Ectodermal cell (in vitro differentiated cells): ENCODE measurements around the gene TUBB2A.
"Not testable (repeated sequence)": the region's sequence is repeated elsewhere in the genome, so short reads cannot be mapped to it uniquely, and the experiment has no call there.

ENCODE experiments used
- H3K27ac ChIP-seq: 2 replicates; pipeline ENCODE4 v1.7.0; 2013; ENCODE audit warnings: mild to moderate bottlenecking, low read depth, low read length; ENCODE audit not compliant: insufficient read depth, poor library complexity, severe bottlenecking
- H3K27me3 ChIP-seq: 2 replicates; pipeline ENCODE4 v1.7.0; 2013; ENCODE audit warnings: mild to moderate bottlenecking, low read length; ENCODE audit not compliant: insufficient read depth, control insufficient read depth, poor library complexity, severe bottlenecking
- H3K36me3 ChIP-seq: one replicate; pipeline ENCODE4 v1.7.0; 2013; ENCODE audit warnings: low read length; ENCODE audit not compliant: control insufficient read depth, insufficient read depth
- H3K4me1 ChIP-seq: one replicate; pipeline ENCODE4 v1.7.0; 2013; ENCODE audit warnings: low read length; ENCODE audit not compliant: control insufficient read depth, insufficient read depth
- H3K4me3 ChIP-seq: 2 replicates; pipeline ENCODE4 v1.7.0; 2013; ENCODE audit warnings: low read depth, low read length, control low read depth; ENCODE audit not compliant: insufficient read depth
- H3K9me3 ChIP-seq: 2 replicates; pipeline ENCODE4 v1.7.0; 2013; ENCODE audit warnings: mild to moderate bottlenecking, low read length, moderate library complexity; ENCODE audit not compliant: control insufficient read depth
- WGBS, 2 experiments: methylation state at CpG; one replicate each; pipeline ENCODE4 v1.1.7; 2013; ENCODE audit warnings: missing lambda C conversion rate in 2 of 2; 5-methylcytosine and 5-hydroxymethylcytosine counted together

TUBB2A gene

DNA sequence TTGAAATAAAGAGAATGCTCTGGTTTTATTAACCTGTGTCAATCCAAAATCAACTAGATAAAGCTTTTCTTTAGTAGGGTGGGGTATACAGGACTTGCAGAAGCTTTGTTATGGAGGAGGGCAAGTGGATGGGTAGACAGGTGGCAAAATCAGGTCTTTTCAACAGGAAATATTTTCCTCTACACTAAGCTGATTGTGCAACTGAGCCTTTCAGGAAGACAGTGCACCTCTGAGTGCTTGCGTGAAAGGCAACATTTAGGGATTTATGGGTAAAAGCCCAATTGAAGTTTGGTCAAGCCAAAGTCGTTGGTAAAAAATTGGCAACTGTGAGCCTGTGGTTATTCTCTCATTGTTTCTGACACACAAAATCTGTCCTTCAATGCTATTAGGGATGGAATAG lies 23.8 kb upstream of the TUBB2A start:
- no peaks in the 10 kb centered on the region for H3K4me1 ChIP-seq
- 91 to 96% methylated on average over 2 of the region's 2 CpGs for WGBS, 2 experiments

DNA sequence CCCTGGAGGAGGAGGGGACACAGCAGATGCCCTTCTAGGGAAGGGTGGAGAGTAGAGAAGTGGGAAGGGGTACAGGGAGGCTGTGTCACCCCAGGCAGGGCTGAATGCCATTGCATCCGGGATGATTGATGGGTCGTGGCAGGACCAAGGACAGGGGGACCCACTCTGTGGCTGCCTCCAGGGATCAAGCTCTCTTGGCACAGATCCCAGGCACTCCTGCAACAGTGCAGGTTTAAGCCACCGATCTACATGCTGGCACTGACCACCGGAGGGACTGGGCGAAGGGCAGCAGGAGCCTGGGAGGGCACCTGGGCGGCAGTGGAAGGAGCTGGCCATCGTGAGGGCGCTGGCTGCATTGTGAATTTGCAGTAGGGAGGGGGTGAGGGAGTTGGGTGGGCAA lies 22.6 kb upstream of the TUBB2A start:
- H3K9me3 ChIP-seq, H3K36me3 ChIP-seq, H3K27ac ChIP-seq, H3K27me3 ChIP-seq, H3K4me1 ChIP-seq: not testable (repeated sequence)
- 74 to 83% methylated on average over 5 of the region's 8 CpGs for WGBS, 2 experiments
- peak overlapping the region; percentile 11 for H3K4me3 ChIP-seq

More for the DNA sequence above, 23.8 kb upstream of the TUBB2A start:
- Histone ChIP-seq H3K27ac (no peak overlapping the region), H3K27me3 (no peaks in the 10 kb centered on the region), H3K4me3 (no peak overlapping the region), H3K36me3 (no peaks in the 10 kb centered on the region), H3K9me3 (no peaks in the 10 kb centered on the region)

DNA sequence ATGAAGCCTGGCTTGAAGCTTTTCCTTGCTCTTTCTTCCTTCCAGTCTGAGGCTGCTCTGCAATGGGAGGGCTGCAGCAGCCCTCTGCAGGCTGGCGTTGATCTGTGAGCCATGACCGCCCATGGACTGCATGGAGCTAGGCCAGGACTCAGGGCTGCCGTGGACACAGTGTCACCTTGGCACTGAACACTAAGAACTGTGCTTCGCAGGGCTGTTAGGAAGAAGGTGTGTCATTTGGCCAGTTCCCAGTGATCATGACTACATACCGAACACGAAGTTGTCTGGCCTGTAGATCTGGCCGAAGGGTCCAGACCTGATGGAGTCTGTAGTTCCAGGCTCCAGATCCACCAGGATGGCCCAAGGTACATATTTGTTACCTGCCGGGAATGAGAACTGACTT lies 21.3 kb upstream of the TUBB2A start:
- WGBS, 2 experiments: 95 to 98% methylated on average over 8 of the region's 8 CpGs
- H3K27ac ChIP-seq, H3K4me3 ChIP-seq, H3K27me3 ChIP-seq, H3K9me3 ChIP-seq, H3K4me1 ChIP-seq, H3K36me3 ChIP-seq: not testable (repeated sequence)

DNA sequence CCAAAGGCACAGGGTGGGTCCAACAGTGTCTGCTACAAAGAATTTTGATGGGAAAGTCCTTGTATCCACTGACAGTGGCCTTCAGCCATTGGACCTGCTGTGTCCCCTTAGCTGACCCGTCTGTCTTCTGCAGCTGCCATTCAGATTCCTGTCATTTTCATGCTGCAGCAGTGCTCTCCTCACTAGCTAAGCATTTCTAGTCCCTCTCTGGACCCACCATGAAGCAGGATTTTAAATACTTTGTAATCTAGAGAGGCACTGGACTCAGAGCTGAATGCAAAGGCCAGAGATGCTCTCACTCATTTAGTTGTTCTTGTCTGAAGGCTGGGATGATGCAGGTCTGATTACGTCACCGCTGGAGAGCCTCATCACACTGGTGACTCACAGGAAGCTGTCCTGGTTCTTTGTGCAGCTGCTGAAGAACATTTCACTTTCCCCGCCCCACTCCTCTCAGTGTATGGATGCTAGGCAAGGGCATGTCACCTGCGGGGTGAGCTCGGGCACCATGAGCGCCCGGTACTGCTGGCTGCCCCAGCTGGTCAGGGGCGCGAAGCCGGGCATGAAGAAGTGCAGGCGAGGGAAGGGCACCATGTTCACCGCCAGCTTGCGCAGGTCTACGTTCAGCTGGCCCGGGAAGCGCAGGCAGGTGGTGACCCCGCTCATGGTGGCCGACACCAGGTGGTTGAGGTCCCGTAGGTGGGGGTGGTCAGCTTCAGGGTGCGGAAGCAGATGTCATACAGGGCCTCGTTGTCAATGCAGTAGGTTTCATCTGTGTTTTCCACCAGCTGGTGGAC lies 19.4 kb upstream of the TUBB2A start:
- H3K27ac ChIP-seq: no peak overlapping the region
- no peaks in the 10 kb centered on the region for H3K9me3 ChIP-seq
- H3K36me3 ChIP-seq: no peaks in the 10 kb centered on the region
- H3K27me3 ChIP-seq: no peaks in the 10 kb centered on the region
- H3K4me3 ChIP-seq: no peak overlapping the region
- 93 to 95% methylated on average over 21 to 22 of the region's 22 CpGs for WGBS, 2 experiments
- H3K4me1 ChIP-seq: no peaks in the 10 kb centered on the region

DNA sequence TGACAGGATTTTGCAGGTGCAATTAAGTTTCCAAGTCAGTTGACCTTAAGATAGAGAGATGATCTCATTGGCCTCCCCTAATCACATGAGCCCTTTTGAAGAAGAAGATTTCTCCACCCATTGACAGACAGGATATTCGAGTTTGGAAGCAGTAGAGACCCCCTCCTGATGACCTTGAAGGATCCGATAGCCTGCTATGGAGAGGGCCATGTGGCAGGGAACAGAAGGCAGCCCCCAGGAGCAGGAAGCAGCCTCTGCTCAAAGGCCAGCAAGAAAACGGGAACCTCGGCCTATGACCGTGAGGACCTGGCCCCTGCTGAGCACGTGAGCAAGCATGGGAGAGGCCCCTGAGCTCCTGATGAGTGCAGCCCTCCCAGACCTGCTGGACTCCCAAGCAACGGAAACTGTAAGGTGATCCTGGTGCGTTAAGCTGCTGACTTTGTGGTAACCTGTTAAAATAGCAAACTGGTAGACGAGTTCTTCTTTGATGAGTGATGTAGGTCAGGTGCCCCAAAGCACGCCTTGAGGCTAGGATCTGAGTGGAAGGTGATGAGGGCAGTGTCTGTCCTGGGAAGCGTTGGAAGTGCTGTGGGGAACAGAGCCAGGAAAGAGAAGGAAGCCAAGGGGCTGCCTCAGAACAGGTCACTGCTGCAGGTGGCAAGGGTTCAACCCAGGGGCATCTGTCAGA lies 18.5 kb upstream of the TUBB2A start:
- Histone ChIP-seq H3K27ac (no peak overlapping the region), H3K9me3 (no peaks in the 10 kb centered on the region), H3K36me3 (no peaks in the 10 kb centered on the region), H3K27me3 (no peaks in the 10 kb centered on the region), H3K4me3 (no peak overlapping the region), H3K4me1 (no peaks in the 10 kb centered on the region)
- 84 to 85% methylated on average over 11 of the region's 11 CpGs for WGBS, 2 experiments

DNA sequence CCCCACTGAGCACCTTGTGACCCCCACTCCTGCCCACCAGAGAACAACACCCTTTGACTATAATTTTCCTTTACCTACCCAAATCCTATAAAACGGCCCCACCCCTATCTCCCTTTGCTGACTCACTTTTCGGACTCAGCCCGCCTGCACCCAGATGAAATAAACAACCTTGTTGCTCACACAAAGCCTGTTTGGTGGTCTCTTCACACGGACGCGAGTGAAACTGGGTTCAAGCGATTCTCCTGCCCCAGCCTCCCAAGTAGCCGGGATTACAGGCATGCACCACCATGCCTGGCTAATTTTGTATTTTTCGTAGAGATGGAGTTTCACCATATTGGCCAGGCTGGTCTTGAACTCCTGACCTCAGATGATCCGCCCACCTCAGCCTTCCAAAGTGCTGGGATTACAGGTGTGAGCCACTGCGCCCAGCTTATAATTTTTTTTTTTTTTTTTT lies 16.3 kb upstream of the TUBB2A start:
- WGBS, 2 experiments: 93 to 95% methylated on average over 11 of the region's 11 CpGs
- H3K27ac ChIP-seq, H3K9me3 ChIP-seq, H3K4me3 ChIP-seq, H3K4me1 ChIP-seq, H3K27me3 ChIP-seq, H3K36me3 ChIP-seq: not testable (repeated sequence)

DNA sequence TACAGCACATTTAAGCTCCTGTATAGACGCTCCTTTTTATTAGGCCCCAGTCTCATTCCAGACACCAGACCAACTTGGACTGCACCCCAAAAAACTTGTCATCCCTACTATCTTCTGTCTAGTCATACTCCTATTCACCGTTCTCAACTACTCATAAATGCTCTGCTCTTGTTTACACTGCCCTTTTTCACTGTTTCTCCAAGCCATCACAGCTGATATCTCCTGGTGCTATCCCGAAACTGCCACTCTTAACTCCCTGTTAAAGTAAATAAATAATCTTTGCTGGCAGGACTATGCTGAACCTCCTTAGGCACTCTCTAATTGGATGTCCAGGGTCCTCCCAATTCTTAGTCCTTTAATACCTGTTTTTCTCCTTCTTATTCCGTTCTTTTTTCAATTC lies 15.4 kb upstream of the TUBB2A start:
- not testable (repeated sequence) for H3K27ac ChIP-seq, H3K4me3 ChIP-seq, H3K4me1 ChIP-seq, H3K9me3 ChIP-seq, H3K36me3 ChIP-seq, H3K27me3 ChIP-seq
- whole genome bisulfite sequencing, 2 experiments: 93% methylated on average over 4 of the region's 4 CpGs

DNA sequence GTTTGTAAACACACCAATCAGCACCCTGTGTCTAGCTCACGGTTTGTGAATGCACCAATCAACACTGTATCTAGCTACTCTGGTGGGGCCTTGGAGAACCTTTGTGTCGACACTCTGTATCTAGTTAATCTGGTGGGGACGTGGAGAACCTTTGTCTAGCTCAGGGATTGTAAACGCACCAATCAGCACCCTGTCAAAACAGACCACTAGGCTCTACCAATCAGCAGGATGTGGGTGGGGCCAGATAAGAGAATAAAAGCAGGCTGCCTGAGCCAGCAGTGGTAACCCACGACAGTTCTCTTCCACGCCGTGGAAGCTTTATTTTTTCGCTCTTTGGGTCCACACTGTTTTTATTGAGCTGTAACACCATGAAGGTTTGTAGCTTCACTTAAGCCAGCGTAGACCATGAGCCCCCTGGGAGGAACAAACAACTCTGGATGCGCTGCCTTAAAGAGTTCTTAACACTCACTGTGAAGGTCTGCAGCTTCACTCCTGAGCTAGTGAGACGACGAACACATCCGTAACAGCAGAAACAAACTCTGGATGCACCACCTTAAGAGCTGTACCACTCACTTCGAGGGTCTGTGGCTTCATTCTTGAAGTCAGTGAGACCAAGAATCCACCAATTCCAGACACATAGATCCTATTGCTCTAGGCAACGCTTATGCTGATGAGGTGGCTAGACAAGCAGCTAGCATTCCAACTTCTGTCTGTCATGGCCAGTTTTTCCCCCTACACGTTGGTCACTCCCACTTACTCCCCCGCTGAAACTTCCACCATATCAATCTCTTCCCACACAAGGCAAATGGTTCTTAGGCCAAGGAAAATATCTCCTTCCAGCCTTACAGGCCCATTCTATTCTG lies 14.2 kb upstream of the TUBB2A start:
- H3K36me3 ChIP-seq, H3K9me3 ChIP-seq, H3K4me3 ChIP-seq, H3K4me1 ChIP-seq, H3K27me3 ChIP-seq, H3K27ac ChIP-seq: not testable (repeated sequence)
- 94% methylated on average over 17 of the region's 17 CpGs for WGBS, 2 experiments

DNA sequence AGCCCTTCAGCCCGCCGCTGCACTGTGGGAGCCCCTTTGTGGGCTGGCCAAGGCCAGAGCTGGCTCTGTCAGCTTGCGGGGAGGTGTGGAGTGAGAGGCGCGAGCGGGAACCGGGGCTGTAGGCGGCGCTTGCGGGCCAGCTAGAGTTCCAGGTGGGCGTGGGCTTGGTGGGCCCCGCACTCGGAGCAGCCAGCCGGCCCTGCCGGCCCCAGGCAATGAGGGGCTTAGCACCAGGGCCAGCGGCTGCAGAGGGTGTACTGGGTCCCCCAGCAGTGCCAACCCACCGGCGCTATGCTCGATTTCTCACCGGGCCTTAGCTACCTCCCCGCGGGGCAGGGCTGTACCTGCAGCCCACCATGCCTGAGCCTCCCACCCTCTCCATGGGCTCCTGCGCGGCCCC lies 13.3 kb upstream of the TUBB2A start:
- H3K4me3 ChIP-seq, H3K4me1 ChIP-seq, H3K27me3 ChIP-seq, H3K9me3 ChIP-seq, H3K27ac ChIP-seq, H3K36me3 ChIP-seq: not testable (repeated sequence)
- WGBS, 2 experiments: 96 to 97% methylated on average over 24 of the region's 24 CpGs

DNA sequence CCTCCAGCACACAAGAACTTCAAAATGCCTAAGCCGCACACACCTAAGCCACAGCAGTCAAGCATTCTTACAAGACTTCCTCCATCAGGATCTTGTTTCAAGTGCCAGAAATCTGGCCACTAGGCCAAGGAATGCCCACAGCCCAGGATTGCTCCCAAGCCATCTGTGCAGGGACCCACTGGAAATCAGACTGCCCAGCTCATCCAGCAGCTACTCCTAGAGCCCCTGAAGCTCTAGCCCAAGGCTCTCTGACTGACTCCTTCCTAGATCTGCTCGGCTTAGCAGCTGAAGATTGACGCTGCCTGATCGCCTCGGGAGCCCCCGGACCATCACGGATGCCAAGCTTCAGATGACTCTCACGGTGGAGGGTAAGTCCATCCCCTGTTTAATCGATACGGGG lies 10.7 kb upstream of the TUBB2A start:
- WGBS, 2 experiments: 90 to 92% methylated on average over 10 of the region's 10 CpGs
- H3K27ac ChIP-seq: not testable (repeated sequence)

More for the DNA sequence above, 10.7 kb upstream of the TUBB2A start:
- not testable (repeated sequence) for H3K4me3 ChIP-seq, H3K27me3 ChIP-seq, H3K36me3 ChIP-seq, H3K9me3 ChIP-seq
- peaks cover 23% of the 10 kb centered on the region for H3K4me1 ChIP-seq
